HCT116 (cell line): ENCODE results near the gene SNX2. TPM values are rescaled to one million over a fixed set of nuclear protein-coding genes. Genes with fewer than 3 reads are reported as not detected.
A peak's percentile ranks its signal among the peaks of the same experiment; 100 is the strongest.

Experiments used
- ATAC-seq: fragments of 200-7000 bp; cut with Tn5 transposase; 2 replicates; pipeline ENCODE4 v1.9.1; 2020; ENCODE audit warnings: mild to moderate bottlenecking, moderate library complexity
- BruUV-seq: library from RNA; stranded (reverse); fragments of 400-500 nt; replicated peaks from 2 replicates; lab custom pipeline; 2021; lab: Mats Ljungman, UMichigan
- CTCF ChIA-PET: fragments of 300-600 bp; sonication (Branson Sonifier 250); formaldehyde crosslinking; loops from one replicate; lab custom pipeline; 2021; ENCODE audit warnings: antibody characterized with exemption; lab: Charles Lee
- POLR2A ChIA-PET: fragments of 300-600, 350-600 bp; sonication (Branson Sonifier 250); formaldehyde crosslinking; loops from one replicate; lab custom pipeline; 2021; ENCODE audit warnings: antibody characterized with exemption; lab: Charles Lee
- RAD21 ChIA-PET, 2 experiments: fragments of 300-600 bp; sonication (Branson Sonifier 250); formaldehyde crosslinking; loops; one replicate each; lab custom pipeline; 2023; ENCODE audit warnings: low total read pairs in 2 of 2; ENCODE audit not compliant: uncharacterized antibody in 2 of 2, unreplicated experiment in 2 of 2, low non-redundant PET in 1 of 2; lab: Charles Lee
- DNase-seq: peaks from one replicate; pipeline ENCODE4 v3.0.0-alpha.2; 2010; ENCODE audit warnings: low read depth, low spot score
- H2AFZ ChIP-seq: fragments of 200-600 bp; shearing (Covaris generic), sonication (generic); 2 replicates; pipeline ENCODE4 v1.6.1; 2017; ENCODE audit warnings: low read depth, mixed run types, mixed read lengths, antibody characterized with exemption, low read length; ENCODE audit not compliant: poor library complexity, severe bottlenecking
- H3K27ac ChIP-seq: 2 replicates; pipeline ENCODE4 v1.5.1; 2012; ENCODE audit warnings: low read depth, low read length
- H3K27me3 ChIP-seq: fragments of 200-600 bp; sonication (generic); 2 replicates; pipeline ENCODE4 v1.6.1; 2016; ENCODE audit warnings: mixed run types, low read length, mixed read lengths; ENCODE audit not compliant: insufficient read depth
- H3K36me3 ChIP-seq, 2 experiments: fragments of 200-500 bp in 1 of 2; fragments of 200-600 bp in 1 of 2; sonication (Bioruptor generic) in 1 of 2; sonication (generic) in 1 of 2; 2 replicates each; pipeline versions ENCODE4 v1.5.1 to v1.6.1; 2014 to 2016; ENCODE audit warnings: low read length in 2 of 2, inconsistent platforms in 1 of 2, mixed read lengths in 1 of 2, mixed run types in 1 of 2; ENCODE audit not compliant: insufficient read depth in 2 of 2, control insufficient read depth in 1 of 2
- H3K4me1 ChIP-seq, 2 experiments: fragments of 200-600 bp in 1 of 2; sonication (generic) in 1 of 2; 2 replicates each; pipeline versions ENCODE4 v1.5.1 to v1.6.1; 2012 to 2017; ENCODE audit warnings: low read length in 2 of 2, inconsistent platforms in 1 of 2, mild to moderate bottlenecking in 1 of 2, mixed read lengths in 1 of 2, mixed run types in 1 of 2, moderate library complexity in 1 of 2; ENCODE audit not compliant: insufficient read depth in 2 of 2, control insufficient read depth in 1 of 2
- H3K4me2 ChIP-seq: fragments of 200-600 bp; sonication (generic); 2 replicates; pipeline ENCODE4 v1.6.1; 2017; ENCODE audit warnings: mixed run types, low read length, mixed read lengths
- H3K4me3 ChIP-seq, 2 experiments: fragments of 200-600 bp in 1 of 2; sonication (generic) in 1 of 2; replicated peaks in 1 of 2; 2 replicates each; pipeline ENCODE4 v1.5.1; 2011 to 2016; ENCODE audit warnings: low read length in 2 of 2, control low read depth in 1 of 2, low read depth in 1 of 2, mild to moderate bottlenecking in 1 of 2, mixed read lengths in 1 of 2, mixed run types in 1 of 2
- H3K79me2 ChIP-seq: fragments of 200-600 bp; sonication (generic); 2 replicates; pipeline ENCODE4 v1.6.1; 2017; ENCODE audit warnings: mild to moderate bottlenecking, mixed run types, low read length, moderate library complexity, mixed read lengths; ENCODE audit not compliant: insufficient read depth
- H3K9ac ChIP-seq: fragments of 200-600 bp; sonication (generic); 2 replicates; pipeline ENCODE4 v1.6.1; 2016; ENCODE audit warnings: low read length, mixed read lengths
- H3K9me2 ChIP-seq: fragments of 200-600 bp; sonication (generic), shearing (Covaris generic); 2 replicates; pipeline ENCODE4 v1.6.1; 2017; ENCODE audit warnings: mixed run types, mild to moderate bottlenecking, moderate library complexity; ENCODE audit not compliant: insufficient read depth
- H3K9me3 ChIP-seq, 2 experiments: fragments of 200-500 bp in 1 of 2; fragments of 200-600 bp in 1 of 2; sonication (Bioruptor generic) in 1 of 2; sonication (generic) in 1 of 2; 2 replicates each; pipeline ENCODE4 v1.6.1; 2014 to 2017; ENCODE audit warnings: low read length in 2 of 2, mixed read lengths in 2 of 2, inconsistent platforms in 1 of 2, low read depth in 1 of 2, mild to moderate bottlenecking in 1 of 2, mixed run types in 1 of 2, moderate library complexity in 1 of 2; ENCODE audit not compliant: control insufficient read depth in 1 of 2, insufficient read depth in 1 of 2
- H4K20me1 ChIP-seq: fragments of 200-600 bp; sonication (generic), shearing (Covaris generic); 2 replicates; pipeline ENCODE4 v1.6.1; 2017; ENCODE audit warnings: mixed run types, mild to moderate bottlenecking, moderate library complexity; ENCODE audit not compliant: insufficient read depth
- ATF3 ChIP-seq: IDR thresholded peaks from 2 replicates; pipeline ENCODE4 v1.6.1; 2012
- CTCF ChIP-seq, 3 experiments: fragments of 200-600 bp in 1 of 3; sonication (generic) in 1 of 3; IDR thresholded peaks in 2 of 3; conservative IDR thresholded peaks in 1 of 3; 2 replicates each; pipeline ENCODE4 v1.5.1; 2012 to 2017; ENCODE audit warnings: low read depth in 2 of 3, low read length in 2 of 3, antibody characterized with exemption in 1 of 3, borderline replicate concordance in 1 of 3, control low read depth in 1 of 3, mild to moderate bottlenecking in 1 of 3, mixed read lengths in 1 of 3, mixed run types in 1 of 3, moderate library complexity in 1 of 3; ENCODE audit not compliant: insufficient read depth in 1 of 3
- EGR1 ChIP-seq: IDR thresholded peaks from 2 replicates; pipeline ENCODE4 v1.6.1; 2012; ENCODE audit warnings: low read depth
- FOSL1 ChIP-seq: IDR thresholded peaks from 2 replicates; pipeline ENCODE4 v1.6.1; 2012; ENCODE audit warnings: low read depth
- MAX ChIP-seq: IDR thresholded peaks from 2 replicates; pipeline ENCODE4 v1.6.1; 2012
- POLR2AphosphoS5 ChIP-seq: IDR thresholded peaks from 2 replicates; pipeline ENCODE4 v1.6.1; 2011; ENCODE audit warnings: mild to moderate bottlenecking, low read depth, low read length, moderate library complexity
- RAD21 ChIP-seq: IDR thresholded peaks from 2 replicates; pipeline ENCODE4 v1.6.1; 2012; ENCODE audit warnings: low read depth, mild to moderate bottlenecking
- SIN3A ChIP-seq: IDR thresholded peaks from 2 replicates; pipeline ENCODE4 v1.6.1; 2012; ENCODE audit warnings: low read depth
- SP1 ChIP-seq: IDR thresholded peaks from 2 replicates; pipeline ENCODE4 v1.6.1; 2012; ENCODE audit warnings: low read depth
- TCF7L2 ChIP-seq: IDR thresholded peaks from 2 replicates; pipeline ENCODE4 v1.7.0; 2011; ENCODE audit warnings: borderline replicate concordance, inconsistent platforms; ENCODE audit not compliant: insufficient read depth, insufficient read length; ENCODE audit errors: extremely low read depth
- ZNF274 ChIP-seq: fragments of 200-500 bp; sonication (Bioruptor generic); IDR thresholded peaks from 2 replicates; pipeline ENCODE4 v1.6.1; 2014; ENCODE audit warnings: mild to moderate bottlenecking, low read depth, low read length, inconsistent platforms
- intact Hi-C: fragments of 100-400 bp; cut with micrococcal nuclease; formaldehyde crosslinking; loops from 2 replicates; pipeline ENCODE4 v1.10.0; 2022
- total RNA-seq: library from RNA; stranded (reverse); gene quantifications from one replicate; pipeline ENCODE4 v1.2.1, GENCODE V29; 2021; ENCODE audit not compliant: unreplicated experiment

SNX2 gene
- total RNA-seq, 1 experiment from 2014 or later: 57.7 TPM

GRCh38 chr5:122835681-122836080 is 60.8 kb downstream of the SNX2 start:
- Histone ChIP-seq H3K4me1 (no peaks in the 10 kb centered on the region), H3K9me3 (no peaks in the 10 kb centered on the region), H3K27ac (no peak overlapping the region), H3K36me3 (no peaks in the 10 kb centered on the region), H4K20me1 (no peaks in the 10 kb centered on the region), H3K9me2 (no peaks in the 10 kb centered on the region), H3K27me3 (no peaks in the 10 kb centered on the region), H2AFZ (no peak overlapping the region), H3K9ac (no peak overlapping the region), H3K4me3 (no peak overlapping the region), H3K4me2 (no peak overlapping the region), H3K79me2 (no peaks in the 10 kb centered on the region)
- CTCF ChIA-PET: no interaction called here
- RAD21 ChIA-PET: no interaction called here
- POLR2A ChIA-PET: no interaction called here
- TF ChIP-seq CTCF (IDR thresholded peaks at IDR 0.05 in 2 of 3, conservative IDR thresholded peaks at IDR 0.05 in 1 of 3; ENCODE audit: borderline replicate concordance in 1 of 3, insufficient read depth in 1 of 3, low read depth in 2 of 3, low read length in 2 of 3): peak in 1 of 3 experiments; percentile 22; a peak in 1 of 6 replicates
- no peak for TF ChIP-seq ATF3
- intact Hi-C loops: no loop called here
- ATAC-seq (no peak), DNase-seq (no peak)
- no TSS peak for BruUV-seq

GRCh38 chr5:122836947-122837346 is 62.1 kb downstream of the SNX2 start:
- no peaks in the 10 kb centered on the region for H3K4me1 ChIP-seq
- CTCF ChIA-PET: no interaction called here
- H3K79me2 ChIP-seq: no peaks in the 10 kb centered on the region
- no peaks in the 10 kb centered on the region for H3K9me3 ChIP-seq
- no peaks in the 10 kb centered on the region for H4K20me1 ChIP-seq
- DNase-seq: no peak
- no peak overlapping the region for H3K4me2 ChIP-seq
- no TSS peak for BruUV-seq
- no peak for TF ChIP-seq ZNF274
- TF ChIP-seq MAX: no peak
- TF ChIP-seq FOSL1: no peak
- no peak for TF ChIP-seq EGR1
- no peak for TF ChIP-seq TCF7L2
- TF ChIP-seq POLR2AphosphoS5: no peak
- TF ChIP-seq SIN3A: no peak
- no peak for TF ChIP-seq RAD21
- TF ChIP-seq SP1: no peak
- no peak for TF ChIP-seq CTCF (IDR thresholded peaks at IDR 0.05 in 2 of 3, conservative IDR thresholded peaks at IDR 0.05 in 1 of 3; ENCODE audit: borderline replicate concordance in 1 of 3, insufficient read depth in 1 of 3, low read depth in 2 of 3, low read length in 2 of 3)
- intact Hi-C loops: no loop called here
- no peak overlapping the region for H3K9ac ChIP-seq
- POLR2A ChIA-PET: no interaction called here
- no peak overlapping the region for H3K27ac ChIP-seq
- H3K27me3 ChIP-seq: no peaks in the 10 kb centered on the region
- RAD21 ChIA-PET: no interaction called here
- no peak for ATAC-seq
- H3K9me2 ChIP-seq: no peaks in the 10 kb centered on the region
- no peaks in the 10 kb centered on the region for H3K36me3 ChIP-seq
- H2AFZ ChIP-seq: no peak overlapping the region
- no peak overlapping the region for H3K4me3 ChIP-seq
